ENCODE data around the gene EID2. TPM values are rescaled to one million over a fixed set of nuclear protein-coding genes. Genes with fewer than 3 reads are reported as not detected.

EID2 gene
- total and polyA plus RNA-seq, 2 of the 13 experiments (the other 11 are each of a cell fraction or from before 2014, with no cell fraction given), result 3.7 to 14.1 TPM

GRCh38 chr19:39539518-39540332 is at the start of gene EID2 (continued):
- TF ChIP-seq, protein P1, sequence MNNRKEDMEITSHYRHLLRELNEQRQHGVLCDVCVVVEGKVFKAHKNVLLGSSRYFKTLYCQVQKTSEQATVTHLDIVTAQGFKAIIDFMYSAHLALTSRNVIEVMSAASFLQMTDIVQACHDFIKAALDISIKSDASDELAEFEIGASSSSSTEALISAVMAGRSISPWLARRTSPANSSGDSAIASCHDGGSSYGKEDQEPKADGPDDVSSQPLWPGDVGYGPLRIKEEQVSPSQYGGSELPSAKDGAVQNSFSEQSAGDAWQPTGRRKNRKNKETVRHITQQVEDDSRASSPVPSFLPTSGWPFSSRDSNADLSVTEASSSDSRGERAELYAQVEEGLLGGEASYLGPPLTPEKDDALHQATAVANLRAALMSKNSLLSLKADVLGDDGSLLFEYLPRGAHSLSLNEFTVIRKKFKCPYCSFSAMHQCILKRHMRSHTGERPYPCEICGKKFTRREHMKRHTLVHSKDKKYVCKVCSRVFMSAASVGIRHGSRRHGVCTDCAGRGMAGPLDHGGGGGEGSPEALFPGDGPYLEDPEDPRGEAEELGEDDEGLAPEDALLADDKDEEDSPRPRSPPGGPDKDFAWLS (CRISPR knock-in tag; IDR thresholded peaks at IDR 0.05; ENCODE audit: borderline replicate concordance), result no peak
- no peak for TF ChIP-seq CCAR2 (optimal IDR thresholded peaks at IDR 0.05; ENCODE audit: low read depth, low read length)
- 0 out of 2 replicates have a peak, but pooled peaks have one; percentile 62 for TF ChIP-seq ZSCAN21 (CRISPR knock-in tag; IDR thresholded peaks at IDR 0.05; ENCODE audit: borderline replicate concordance)
- TF ChIP-seq, protein P2, sequence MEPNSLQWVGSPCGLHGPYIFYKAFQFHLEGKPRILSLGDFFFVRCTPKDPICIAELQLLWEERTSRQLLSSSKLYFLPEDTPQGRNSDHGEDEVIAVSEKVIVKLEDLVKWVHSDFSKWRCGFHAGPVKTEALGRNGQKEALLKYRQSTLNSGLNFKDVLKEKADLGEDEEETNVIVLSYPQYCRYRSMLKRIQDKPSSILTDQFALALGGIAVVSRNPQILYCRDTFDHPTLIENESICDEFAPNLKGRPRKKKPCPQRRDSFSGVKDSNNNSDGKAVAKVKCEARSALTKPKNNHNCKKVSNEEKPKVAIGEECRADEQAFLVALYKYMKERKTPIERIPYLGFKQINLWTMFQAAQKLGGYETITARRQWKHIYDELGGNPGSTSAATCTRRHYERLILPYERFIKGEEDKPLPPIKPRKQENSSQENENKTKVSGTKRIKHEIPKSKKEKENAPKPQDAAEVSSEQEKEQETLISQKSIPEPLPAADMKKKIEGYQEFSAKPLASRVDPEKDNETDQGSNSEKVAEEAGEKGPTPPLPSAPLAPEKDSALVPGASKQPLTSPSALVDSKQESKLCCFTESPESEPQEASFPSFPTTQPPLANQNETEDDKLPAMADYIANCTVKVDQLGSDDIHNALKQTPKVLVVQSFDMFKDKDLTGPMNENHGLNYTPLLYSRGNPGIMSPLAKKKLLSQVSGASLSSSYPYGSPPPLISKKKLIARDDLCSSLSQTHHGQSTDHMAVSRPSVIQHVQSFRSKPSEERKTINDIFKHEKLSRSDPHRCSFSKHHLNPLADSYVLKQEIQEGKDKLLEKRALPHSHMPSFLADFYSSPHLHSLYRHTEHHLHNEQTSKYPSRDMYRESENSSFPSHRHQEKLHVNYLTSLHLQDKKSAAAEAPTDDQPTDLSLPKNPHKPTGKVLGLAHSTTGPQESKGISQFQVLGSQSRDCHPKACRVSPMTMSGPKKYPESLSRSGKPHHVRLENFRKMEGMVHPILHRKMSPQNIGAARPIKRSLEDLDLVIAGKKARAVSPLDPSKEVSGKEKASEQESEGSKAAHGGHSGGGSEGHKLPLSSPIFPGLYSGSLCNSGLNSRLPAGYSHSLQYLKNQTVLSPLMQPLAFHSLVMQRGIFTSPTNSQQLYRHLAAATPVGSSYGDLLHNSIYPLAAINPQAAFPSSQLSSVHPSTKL (CRISPR knock-in tag; IDR thresholded peaks at IDR 0.05), result peak; percentile 30; the same call in 1 of the 2 replicates
- TF ChIP-seq, protein P3, sequence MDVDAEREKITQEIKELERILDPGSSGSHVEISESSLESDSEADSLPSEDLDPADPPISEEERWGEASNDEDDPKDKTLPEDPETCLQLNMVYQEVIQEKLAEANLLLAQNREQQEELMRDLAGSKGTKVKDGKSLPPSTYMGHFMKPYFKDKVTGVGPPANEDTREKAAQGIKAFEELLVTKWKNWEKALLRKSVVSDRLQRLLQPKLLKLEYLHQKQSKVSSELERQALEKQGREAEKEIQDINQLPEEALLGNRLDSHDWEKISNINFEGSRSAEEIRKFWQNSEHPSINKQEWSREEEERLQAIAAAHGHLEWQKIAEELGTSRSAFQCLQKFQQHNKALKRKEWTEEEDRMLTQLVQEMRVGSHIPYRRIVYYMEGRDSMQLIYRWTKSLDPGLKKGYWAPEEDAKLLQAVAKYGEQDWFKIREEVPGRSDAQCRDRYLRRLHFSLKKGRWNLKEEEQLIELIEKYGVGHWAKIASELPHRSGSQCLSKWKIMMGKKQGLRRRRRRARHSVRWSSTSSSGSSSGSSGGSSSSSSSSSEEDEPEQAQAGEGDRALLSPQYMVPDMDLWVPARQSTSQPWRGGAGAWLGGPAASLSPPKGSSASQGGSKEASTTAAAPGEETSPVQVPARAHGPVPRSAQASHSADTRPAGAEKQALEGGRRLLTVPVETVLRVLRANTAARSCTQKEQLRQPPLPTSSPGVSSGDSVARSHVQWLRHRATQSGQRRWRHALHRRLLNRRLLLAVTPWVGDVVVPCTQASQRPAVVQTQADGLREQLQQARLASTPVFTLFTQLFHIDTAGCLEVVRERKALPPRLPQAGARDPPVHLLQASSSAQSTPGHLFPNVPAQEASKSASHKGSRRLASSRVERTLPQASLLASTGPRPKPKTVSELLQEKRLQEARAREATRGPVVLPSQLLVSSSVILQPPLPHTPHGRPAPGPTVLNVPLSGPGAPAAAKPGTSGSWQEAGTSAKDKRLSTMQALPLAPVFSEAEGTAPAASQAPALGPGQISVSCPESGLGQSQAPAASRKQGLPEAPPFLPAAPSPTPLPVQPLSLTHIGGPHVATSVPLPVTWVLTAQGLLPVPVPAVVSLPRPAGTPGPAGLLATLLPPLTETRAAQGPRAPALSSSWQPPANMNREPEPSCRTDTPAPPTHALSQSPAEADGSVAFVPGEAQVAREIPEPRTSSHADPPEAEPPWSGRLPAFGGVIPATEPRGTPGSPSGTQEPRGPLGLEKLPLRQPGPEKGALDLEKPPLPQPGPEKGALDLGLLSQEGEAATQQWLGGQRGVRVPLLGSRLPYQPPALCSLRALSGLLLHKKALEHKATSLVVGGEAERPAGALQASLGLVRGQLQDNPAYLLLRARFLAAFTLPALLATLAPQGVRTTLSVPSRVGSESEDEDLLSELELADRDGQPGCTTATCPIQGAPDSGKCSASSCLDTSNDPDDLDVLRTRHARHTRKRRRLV (CRISPR knock-in tag; IDR thresholded peaks at IDR 0.05), result no peak
- TF ChIP-seq ZNF432 (CRISPR knock-in tag; IDR thresholded peaks at IDR 0.05; ENCODE audit: borderline replicate concordance), result no peak
- TF ChIP-seq, protein P4, sequence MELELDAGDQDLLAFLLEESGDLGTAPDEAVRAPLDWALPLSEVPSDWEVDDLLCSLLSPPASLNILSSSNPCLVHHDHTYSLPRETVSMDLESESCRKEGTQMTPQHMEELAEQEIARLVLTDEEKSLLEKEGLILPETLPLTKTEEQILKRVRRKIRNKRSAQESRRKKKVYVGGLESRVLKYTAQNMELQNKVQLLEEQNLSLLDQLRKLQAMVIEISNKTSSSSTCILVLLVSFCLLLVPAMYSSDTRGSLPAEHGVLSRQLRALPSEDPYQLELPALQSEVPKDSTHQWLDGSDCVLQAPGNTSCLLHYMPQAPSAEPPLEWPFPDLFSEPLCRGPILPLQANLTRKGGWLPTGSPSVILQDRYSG (CRISPR knock-in tag; IDR thresholded peaks at IDR 0.05), result 0 out of 2 replicates have a peak, but pooled peaks have one; percentile 64
- TF ChIP-seq TEF (CRISPR knock-in tag; IDR thresholded peaks at IDR 0.05), result peak; percentile 71; the same call in 1 of the 2 replicates
- TF ChIP-seq, protein P5, sequence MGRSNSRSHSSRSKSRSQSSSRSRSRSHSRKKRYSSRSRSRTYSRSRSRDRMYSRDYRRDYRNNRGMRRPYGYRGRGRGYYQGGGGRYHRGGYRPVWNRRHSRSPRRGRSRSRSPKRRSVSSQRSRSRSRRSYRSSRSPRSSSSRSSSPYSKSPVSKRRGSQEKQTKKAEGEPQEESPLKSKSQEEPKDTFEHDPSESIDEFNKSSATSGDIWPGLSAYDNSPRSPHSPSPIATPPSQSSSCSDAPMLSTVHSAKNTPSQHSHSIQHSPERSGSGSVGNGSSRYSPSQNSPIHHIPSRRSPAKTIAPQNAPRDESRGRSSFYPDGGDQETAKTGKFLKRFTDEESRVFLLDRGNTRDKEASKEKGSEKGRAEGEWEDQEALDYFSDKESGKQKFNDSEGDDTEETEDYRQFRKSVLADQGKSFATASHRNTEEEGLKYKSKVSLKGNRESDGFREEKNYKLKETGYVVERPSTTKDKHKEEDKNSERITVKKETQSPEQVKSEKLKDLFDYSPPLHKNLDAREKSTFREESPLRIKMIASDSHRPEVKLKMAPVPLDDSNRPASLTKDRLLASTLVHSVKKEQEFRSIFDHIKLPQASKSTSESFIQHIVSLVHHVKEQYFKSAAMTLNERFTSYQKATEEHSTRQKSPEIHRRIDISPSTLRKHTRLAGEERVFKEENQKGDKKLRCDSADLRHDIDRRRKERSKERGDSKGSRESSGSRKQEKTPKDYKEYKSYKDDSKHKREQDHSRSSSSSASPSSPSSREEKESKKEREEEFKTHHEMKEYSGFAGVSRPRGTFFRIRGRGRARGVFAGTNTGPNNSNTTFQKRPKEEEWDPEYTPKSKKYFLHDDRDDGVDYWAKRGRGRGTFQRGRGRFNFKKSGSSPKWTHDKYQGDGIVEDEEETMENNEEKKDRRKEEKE (IDR thresholded peaks at IDR 0.05), result no peak

Measured in HepG2 (cell line).